Stimulated activated CD8-positive, alpha-beta memory T cell treated with anti-CD3 and anti-CD28 coated beads, Interleukin-2, amount 100 ng/mL, for 48 hours (primary cell): ENCODE measurements around the gene GRID1.

ENCODE experiments used
- DNase-seq, 2 donors: peaks; one replicate each; pipeline ENCODE4 v3.0.0-alpha.2; 2020; ENCODE audit warnings: low read depth in 2 of 2

Gene GRID1

DNA sequence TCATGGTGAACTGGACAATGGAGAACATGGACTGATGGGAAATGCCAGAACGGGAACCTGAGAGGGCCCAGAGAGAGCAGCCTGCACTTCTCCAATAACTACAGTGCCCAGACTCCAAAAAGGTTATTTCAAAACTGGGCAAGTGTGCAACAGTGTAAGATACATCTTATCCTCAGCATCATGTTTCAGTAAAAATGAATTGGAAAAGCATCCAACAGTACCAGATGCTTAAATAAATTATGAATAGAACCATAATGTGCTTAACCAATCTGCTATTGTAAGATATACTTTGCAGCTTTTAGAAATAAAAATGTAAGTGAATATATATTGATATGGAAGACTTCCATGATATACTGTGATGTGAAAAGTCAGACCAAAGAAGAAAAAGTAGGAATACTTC is 303.3 kb downstream of the GRID1 start:
- no peak for DNase-seq

DNA sequence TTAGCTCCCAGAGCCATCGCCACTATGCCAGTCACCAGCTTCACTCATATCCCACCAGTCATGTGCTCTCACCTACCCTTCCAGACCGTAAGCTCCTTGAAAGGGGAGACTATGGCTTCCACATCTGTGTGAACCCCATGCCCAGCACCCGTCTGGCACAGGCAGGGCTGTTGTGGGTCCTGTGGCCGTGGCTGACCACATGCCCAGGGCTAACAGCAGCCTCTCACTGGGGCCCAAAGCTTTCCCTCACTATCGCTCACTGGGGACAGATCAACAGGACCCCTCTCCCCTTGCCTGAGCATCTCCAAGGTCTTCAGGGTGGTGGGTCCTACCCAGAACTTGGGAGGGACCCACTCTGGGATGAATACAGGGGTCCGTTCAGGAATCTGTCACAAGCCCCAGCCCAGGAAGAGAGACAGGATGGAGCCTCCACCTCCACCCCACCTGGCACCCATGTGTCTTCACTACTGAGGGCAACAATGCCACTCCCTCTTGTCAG is 303.9 kb downstream of the GRID1 start:
- no peak for DNase-seq

DNA sequence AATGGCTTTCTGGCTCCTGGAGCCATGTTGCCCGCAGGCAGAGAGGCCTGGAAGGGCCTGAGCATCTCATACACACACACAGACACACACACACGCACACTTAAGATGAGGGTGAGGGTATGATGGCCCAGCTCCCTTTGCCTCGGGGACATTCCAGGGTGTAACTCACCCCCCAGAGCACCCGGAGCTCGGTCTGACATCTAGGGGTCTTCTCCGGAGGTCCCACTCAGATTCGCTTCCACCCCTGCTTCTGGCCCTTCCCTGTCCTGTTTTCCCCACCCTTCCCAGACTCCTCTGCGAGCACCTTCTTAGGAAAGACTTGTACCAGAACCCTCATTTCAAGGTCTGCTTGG is 304.4 kb downstream of the GRID1 start:
- no peak for DNase-seq

DNA sequence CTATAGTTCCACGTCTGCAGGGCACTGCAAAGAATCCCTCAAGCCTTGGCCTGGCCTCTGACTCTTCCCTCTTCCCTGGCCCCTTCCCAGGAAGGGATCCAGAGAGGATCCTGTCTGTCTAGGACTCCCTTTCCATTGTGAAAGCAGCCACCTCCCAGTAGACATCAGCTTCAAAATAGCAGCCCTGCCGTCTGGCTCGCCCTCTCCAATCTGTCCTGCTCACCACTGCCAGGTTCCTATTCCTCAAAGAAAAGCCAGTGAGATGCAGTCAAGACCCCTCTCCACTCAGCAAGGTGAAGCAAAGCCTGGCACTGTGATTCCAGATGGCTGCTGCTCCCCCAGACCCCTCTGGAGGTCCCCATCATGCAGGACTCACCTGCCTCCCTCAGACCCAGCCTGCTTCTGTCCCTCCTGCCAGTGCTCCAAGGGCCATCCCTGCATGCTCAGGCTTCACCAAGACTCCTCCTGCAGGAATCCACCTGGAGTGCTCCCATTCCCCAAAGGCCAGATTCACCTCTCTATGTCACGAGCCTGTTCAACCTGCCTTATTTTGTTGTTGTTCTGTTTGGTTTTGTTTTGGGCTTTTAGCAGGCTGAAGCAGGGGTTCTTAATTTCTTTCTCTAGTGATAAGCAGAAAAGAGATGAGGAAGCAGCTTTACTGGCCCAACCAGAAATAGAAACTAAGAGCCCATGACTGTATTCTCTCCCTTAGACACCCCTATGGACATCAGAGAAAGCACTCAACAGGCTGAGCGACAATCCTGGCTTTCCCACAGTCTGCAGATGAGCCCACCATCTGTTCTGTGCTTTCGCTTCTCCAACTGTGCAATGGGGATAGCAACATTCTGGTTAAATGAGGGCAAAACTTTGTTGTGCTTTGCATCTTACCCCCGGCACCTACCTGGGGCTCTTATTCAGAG is 305.1 kb downstream of the GRID1 start:
- DNase-seq, result no peak

DNA sequence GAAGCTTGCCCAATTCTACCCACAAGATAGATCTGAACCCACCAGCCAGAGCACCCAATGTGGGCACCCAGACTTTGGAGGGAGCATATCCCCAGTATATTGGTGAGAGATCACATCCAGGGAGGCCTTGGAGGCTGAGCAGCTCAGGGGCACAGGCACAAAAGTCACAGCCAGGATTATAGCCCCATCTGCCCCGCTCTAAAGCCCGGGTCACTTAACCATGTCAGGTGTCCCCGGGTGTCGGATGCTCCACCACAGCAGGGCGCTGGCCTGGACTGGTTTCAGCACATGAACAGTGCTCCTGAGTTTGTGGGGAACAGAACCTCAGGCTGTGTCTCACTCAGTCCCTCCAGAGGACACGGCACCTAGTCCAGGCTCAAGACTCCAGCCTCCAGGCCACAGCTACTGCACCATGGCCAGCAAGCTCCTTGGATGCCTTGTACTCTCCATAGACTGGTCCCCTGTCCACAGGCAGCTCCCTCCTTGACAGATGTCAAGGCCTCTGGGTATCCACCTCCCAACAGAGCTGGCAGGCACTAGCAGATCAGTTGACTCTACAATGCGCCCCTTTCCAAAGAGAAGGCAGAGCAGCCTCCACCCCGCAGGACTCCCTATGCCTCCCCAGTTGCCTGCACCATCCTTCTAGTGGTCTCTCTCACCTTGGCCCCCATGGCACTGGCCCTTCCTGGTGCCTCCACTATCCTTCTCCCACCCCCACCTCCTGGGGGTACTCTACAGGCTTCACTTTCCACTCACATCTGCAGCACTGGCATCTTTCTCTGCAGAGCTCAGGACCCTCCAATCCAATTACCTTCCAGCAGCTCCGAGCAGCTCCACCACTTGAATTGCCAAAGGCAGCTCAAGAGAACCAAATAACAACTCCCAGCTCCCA is 306.0 kb downstream of the GRID1 start:
- no peak for DNase-seq

DNA sequence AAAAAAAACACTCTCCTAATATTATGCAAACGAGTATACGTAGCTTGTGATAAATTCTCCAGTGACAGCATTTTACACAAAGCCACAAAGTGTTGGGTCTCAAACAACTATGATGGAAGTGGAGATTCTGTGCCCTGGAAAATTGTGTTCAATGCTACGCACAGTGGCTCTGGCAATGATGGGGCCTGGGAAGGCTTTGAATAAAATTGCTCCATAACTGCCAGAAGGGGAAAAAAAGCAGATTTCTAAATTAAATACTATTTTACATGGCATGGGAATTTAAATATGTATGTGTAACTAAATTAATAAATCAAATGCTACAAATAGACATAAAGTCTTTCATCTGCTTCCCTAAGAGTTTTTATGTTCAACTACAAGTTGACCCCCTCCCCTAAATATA is 306.7 kb downstream of the GRID1 start:
- DNase-seq, result no peak

DNA sequence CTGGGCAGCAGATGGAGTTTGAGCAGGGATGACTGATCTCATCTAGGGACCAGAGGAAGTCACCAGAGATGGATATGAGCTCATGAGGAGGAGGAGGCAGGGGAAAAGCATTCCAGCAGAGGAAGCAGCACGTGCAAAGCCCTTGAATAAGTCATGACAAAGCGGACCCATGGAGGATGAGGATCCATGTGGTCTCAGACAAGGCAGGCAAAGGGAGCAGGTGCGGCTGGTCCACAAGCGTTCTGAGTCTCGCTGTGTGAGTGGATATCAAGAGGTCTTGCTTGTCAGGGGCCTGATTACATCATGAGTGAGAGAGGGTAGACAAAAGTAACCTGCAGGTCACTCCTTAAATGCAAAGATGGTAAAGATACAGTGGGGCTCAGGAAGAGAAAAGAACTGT is 307.6 kb downstream of the GRID1 start:
- no peak for DNase-seq

DNA sequence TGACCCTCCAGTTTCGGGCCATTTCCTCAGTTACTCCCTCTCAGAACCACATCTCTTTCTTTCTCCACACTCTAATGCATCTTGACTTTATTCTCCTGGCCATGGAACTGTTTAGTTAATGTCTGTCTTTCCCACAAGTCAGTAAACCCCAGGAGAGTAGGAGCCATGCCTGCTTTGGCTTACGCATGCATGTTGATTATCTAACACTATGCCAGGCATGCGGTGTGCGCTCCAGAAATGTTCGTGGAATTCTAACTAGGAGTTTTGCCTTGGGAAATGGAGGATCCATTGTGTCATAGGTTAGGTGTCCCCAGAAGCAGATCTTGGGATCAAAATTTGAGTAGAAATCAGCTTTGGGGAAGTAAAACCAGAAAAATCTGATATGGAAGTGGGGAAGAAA is 308.9 kb downstream of the GRID1 start:
- DNase-seq, result no peak

DNA sequence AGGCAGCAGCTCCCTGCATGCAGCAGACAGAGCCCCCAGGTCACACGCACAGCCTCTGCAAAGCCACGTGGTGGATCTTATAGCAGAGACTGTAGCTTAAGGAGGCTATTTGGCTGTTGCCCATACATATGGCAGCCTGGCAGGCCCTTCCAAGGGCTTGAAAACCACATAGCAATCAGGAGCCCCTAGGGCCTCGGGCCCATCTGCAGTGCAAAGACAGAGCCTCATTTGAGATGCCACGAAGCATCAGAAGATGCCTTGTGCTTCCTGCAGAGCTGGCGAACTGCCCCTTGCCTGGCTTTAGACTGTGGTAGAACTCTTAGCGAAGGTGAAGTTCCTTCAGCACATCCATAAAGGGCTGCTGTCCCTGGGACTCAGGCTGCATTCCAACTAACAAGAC is 309.9 kb downstream of the GRID1 start:
- DNase-seq, result no peak

DNA sequence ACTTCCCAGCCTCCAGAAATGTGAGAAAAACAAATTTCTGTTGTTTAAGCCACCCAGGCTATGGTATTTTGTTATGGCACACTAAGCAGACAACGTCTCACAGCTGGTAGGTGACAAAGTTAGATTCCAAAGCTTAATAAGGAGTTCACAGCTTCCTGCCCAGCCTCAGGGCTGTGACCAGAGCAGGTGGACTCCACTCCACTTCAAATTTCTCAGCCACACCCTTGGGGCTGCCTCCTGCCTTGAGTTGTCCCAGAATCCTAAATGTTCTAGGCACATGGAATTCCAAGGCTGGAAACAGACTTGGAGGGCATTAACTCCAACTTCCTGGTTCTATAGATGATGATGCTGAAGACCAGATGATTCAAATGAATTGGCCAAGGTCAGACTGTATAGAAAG is 310.7 kb downstream of the GRID1 start:
- DNase-seq, result no peak

DNA sequence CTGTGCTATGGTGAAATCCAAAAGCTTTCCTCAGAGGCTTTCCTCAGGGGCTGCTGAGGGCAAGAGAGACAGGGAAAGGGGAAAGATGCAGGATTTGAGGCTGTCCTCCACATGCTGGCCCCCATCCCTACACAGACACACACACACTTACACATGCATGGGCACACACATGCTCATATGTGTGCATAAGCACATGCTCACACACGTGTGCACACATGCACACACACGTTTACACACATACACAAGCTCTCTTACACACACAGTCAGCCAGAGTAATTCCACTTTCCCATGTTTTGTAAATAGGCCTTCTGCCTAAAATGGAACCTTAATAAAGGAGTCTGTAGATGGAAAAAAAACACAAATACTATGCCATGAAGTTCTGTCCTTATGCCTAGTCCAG is 312.9 kb downstream of the GRID1 start:
- no peak for DNase-seq

DNA sequence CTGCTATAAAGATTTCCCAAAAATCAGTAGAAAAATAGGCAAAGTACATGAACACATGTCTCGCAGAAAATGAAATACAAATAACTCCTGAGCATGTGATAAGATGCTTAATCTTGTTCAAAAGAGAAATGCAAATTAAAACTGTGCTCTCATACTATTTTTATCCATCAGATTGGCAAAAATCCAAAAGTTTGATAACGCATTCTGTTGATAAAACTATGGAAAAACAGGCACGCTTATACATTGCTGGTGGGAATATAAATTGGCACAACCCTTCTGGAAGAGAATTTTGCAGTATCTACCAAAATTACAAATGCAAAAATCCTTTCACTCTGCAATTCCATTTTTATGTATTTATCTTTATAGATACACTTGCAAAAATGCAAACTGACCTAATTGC is 315.0 kb downstream of the GRID1 start:
- no peak for DNase-seq

DNA sequence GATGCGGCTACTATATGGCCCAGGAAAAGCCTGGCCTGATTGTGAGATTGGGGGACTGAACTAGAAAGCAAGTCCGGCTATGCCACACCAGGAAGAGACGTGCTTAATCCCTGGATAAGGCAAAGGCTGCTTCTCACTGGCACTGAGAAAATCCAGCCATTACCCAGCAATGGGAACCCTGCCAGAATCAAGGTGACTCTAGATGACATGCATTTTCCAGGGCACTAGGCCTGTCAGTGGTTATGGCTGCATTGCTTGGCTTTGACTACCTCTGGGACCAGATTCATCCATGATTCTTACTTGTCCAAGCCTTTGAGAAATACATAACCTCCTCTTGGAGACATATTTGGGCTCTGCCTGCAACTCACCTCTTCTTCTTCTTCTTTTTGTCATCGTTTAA is 317.2 kb downstream of the GRID1 start:
- no peak for DNase-seq

DNA sequence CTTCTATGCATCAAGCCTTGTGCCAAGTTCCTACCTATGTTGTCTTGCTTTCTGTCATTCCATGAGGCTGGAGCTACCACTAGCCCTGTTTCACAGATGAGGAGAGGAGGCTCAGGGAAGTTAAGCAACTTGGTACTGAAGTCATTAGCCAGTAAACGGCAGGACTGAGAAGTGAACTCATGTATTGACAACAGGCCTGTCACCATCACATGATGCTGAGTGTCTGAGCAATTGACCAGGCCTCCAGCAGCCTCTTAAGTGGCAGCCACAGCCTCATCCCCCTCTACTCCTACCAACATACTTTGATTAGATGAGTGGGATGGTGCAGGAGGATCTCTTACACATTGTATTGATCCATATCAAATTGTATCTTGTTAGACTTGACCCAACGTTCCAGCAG is 317.6 kb downstream of the GRID1 start:
- DNase-seq, result no peak

DNA sequence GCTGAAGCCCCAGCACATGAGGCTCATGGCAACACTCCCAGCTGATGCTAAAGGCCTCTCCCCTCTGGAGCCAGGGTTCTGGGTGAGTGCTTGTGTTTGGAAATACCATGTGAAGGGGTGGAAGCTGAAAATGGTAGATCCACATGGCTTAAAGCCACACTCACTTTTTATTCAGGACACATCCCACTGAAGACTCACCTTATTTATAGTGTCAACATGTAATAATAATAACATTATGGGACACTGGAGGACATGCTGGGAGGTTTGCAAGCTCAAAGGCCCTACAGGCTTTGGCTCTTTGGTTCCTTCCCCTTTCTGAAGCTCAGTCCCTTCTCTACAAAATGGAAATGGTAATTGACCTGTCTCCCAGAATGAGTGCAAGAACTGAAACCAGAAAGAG is 318.0 kb downstream of the GRID1 start:
- no peak for DNase-seq

DNA sequence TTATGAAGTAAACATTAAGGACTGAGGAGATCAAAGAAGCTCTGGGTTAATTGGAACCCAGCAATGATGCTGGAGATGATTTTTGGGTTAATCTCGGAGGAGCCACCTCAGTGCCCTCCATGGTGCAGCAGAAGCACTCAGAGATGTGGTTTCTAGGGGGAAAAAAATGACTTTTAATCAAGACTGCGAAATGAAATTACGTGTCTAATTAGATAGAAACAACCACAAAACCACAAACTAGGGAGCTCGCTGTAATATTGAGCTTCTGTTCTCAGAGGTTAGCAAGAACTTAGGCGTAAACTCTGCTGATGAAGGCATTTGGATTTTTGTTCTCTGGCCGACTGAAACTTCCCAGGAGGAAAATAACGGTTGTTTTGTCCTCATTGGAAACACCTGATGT is 319.0 kb downstream of the GRID1 start:
- DNase-seq, result peak in 1 of 2 donors; percentile 5

DNA sequence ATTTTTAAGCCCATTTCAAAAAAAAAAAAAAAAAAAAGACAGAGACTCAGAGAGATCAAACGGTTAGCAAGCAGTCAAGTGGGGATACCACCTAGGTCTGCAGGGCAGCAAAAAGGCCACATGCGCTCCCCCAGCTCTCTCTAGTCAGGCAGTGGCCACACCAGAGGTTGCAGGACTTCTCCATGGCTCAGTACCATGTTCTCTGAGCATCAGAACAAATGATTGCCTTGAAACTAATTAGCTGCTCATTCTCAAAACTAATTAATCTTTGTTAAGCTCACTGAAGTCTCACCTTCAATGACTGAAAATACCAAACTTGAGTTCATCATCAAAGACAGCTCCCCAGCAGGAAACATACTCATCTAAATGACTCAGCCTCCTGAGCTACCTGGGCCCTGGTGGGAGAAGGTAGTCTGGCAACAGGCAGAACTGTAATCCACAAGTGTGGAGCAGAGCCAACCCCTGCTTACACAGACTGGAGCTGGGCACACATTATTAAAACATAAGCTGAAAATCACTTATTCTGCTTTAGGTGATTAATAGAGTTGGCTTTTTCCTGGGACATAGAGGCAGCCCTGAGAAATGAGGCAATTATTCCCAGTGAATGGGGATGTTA is 319.6 kb downstream of the GRID1 start:
- DNase-seq, result peak in 1 of 2 donors; percentile 7

DNA sequence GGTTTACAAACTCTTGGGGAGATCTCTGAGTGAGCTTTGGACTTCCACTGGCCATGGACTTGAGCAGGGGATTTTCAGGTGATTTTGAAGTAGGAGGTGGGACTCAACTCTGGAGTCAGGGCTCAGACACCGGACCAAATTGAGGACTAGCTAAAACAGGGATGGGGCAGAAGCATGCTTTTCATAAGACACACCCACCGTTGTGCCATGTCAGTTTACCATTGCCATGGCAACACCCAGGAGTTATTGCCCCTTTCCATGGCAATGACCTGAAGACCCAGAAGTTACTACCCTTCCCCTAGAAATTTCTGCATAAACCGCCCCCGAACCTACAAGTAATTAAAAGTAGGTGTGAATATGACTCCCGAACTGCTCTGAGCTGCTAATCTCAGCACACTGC is 320.7 kb downstream of the GRID1 start:
- DNase-seq, result no peak

DNA sequence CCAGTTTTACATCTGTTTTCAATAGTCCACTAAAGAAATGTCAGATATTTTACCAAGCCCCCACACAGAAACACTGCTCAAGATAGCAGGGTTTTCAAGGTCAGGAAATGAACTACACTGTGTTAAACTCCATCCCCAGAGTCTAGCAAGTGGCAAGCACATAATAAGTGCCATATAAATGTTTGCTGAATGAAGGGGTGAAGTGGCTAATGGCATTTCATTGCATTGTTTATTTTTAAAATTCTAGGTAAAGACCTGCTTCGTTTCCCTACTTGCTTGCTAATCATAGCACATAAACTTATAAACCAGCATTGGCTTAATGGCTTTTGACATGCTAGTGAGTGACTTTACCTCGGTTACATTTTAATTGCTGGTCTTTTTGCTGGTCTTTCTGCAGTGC is 322.6 kb downstream of the GRID1 start:
- DNase-seq, result no peak

DNA sequence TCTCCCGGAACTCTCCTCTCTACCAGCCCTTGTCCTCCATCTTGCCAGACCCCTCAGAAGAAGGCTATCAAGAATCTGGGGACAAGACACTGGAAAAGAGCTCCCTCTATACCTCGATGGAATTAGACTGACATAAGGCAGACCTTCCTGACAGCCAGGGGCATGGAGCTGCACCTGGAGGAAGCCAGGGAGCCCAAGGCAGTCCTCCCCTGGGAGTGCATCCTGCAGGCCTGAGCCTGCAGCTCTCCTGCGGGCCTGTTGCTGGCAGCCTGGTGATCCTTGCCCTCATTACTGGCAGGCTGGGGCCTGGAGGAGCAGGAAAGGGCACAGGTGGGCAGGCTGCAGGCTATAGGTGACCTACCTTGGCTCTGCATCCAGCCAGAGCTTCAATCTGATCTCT is 323.4 kb downstream of the GRID1 start:
- no peak for DNase-seq

DNA sequence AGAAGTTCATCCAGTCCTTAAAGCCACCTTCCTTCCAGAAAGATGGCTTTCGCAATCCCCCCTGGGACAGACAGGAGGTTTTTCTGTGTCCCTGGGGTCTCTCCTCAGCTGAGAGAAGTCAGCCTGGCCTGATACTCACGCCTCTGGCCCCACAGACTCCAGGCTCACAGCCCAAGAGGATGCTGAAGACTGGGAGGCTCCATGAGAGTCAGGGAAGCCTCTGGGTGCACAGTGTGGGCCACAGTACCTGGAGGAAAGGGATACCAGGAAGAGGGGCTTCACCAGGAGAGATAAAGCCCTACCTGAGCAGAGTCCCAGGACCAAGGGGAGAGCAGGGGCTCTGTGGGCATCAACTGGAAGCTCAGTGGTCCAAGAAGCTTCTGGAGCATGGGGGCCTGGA is 324.4 kb downstream of the GRID1 start:
- no peak for DNase-seq

DNA sequence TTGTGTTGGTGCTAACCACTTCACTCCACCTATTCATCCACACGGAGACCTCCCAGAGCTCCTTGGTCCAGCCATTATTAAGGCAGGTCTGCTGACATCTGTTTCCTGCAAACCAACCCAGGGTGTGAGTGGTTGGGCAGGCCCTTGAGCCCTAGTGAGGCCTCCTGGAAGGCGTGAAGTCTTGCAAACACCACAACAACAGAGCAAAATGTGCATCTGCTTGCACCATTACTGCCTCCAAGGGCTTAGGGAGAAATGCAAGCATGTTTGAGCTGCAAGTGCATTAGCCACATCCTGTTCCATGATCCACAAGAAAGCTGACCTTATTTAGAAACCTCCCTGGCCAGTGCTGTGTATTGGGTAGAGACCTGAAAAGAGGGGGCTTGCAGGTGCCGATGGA is 325.5 kb downstream of the GRID1 start:
- no peak for DNase-seq
